Measurements from ENCODE around the gene IZUMO4.

GRCh38 chr19:2136796-2137195 lies 40.1 kb downstream of the IZUMO4 start:
- TF ChIP-seq CTCF (IDR thresholded peaks at IDR 0.05), result no peak
- TF ChIP-seq EZH2 (IDR thresholded peaks at IDR 0.05; ENCODE audit: borderline replicate concordance, insufficient read depth, low read depth, low read length, poor library complexity, severe bottlenecking), result no peak

All from B cell (primary cell).